OCI-LY3 (cell line): ENCODE data around the gene SLC44A1.

Experiments used
- H2AFZ ChIP-seq: fragments of 200-600, 300-600 bp; shearing (Covaris generic); 2 replicates; pipeline ENCODE4 v1.6.0; 2014; ENCODE audit warnings: antibody characterized with exemption, low read depth, low read length
- H3K27ac ChIP-seq: fragments of 200-600, 300-600 bp; sonication (generic); 2 replicates; pipeline ENCODE4 v1.5.1; 2014; ENCODE audit warnings: mild to moderate bottlenecking, low read length, moderate library complexity, mixed read lengths
- H3K27me3 ChIP-seq: fragments of 200-600, 300-600 bp; sonication (generic); 2 replicates; pipeline ENCODE4 v1.6.1; 2014; ENCODE audit warnings: low read depth, low read length, mixed read lengths
- H3K36me3 ChIP-seq: fragments of 200-600, 300-600 bp; sonication (generic); replicated peaks from 2 replicates; pipeline ENCODE3; 2014; ENCODE audit warnings: low read depth, low read length, mixed read lengths
- H3K4me1 ChIP-seq: fragments of 300-600, 200-600 bp; sonication (generic); 2 replicates; pipeline ENCODE4 v1.6.1; 2014; ENCODE audit warnings: low read length, mixed read lengths
- H3K4me2 ChIP-seq: fragments of 200-600, 300-600 bp; sonication (generic); 2 replicates; pipeline ENCODE4 v1.6.1; 2014; ENCODE audit warnings: low read length, mixed read lengths
- H3K4me3 ChIP-seq: fragments of 300-600, 200-600 bp; sonication (generic); 2 replicates; pipeline ENCODE4 v1.5.1; 2014; ENCODE audit warnings: antibody characterized with exemption, mild to moderate bottlenecking, low read length, moderate library complexity
- H3K79me2 ChIP-seq: fragments of 300-600, 200-600 bp; shearing (Covaris generic); 2 replicates; pipeline ENCODE4 v1.6.1; 2014; ENCODE audit warnings: mild to moderate bottlenecking, low read length, mixed read lengths
- H3K9ac ChIP-seq: fragments of 300-600, 200-600 bp; shearing (Covaris generic); 2 replicates; pipeline ENCODE4 v1.6.0; 2014; ENCODE audit warnings: mild to moderate bottlenecking, low read length, moderate library complexity
- H3K9me3 ChIP-seq: fragments of 200-600, 300-600 bp; shearing (Covaris generic); 2 replicates; pipeline ENCODE4 v1.6.1; 2014; ENCODE audit warnings: low read length, mixed read lengths; ENCODE audit not compliant: insufficient read depth
- H4K20me1 ChIP-seq: fragments of 200-600, 300-600 bp; sonication (generic); 2 replicates; pipeline ENCODE4 v1.6.1; 2016; ENCODE audit warnings: low read length, mixed read lengths; ENCODE audit not compliant: insufficient read depth
- EZH2phosphoT487 ChIP-seq: fragments of 200-600 bp; shearing (Covaris generic); IDR thresholded peaks from 2 replicates; pipeline ENCODE4 v1.6.1; 2018; ENCODE audit warnings: antibody characterized with exemption, mixed run types, low read depth
- TF ChIP-seq, protein P1 (sequence below): fragments of 200-600, 300-600 bp; sonication (generic); IDR thresholded peaks from 2 replicates; pipeline ENCODE4 v1.5.1; 2014; ENCODE audit warnings: antibody characterized with exemption, low read length, low read depth

The SLC44A1 gene

GRCh38 chr9:105455836-105456475 is 211.5 kb downstream of the SLC44A1 start:
- Histone ChIP-seq H3K9ac (no peak overlapping the region), H4K20me1 (no peaks in the 10 kb centered on the region), H3K27ac (no peak overlapping the region), H3K4me1 (peaks cover 5% of the 10 kb centered on the region; the same call in 1 of the 2 replicates), H3K36me3 (peaks cover 19% of the 10 kb centered on the region), H3K9me3 (peaks cover 6% of the 10 kb centered on the region; the same call in 1 of the 2 replicates), H3K4me2 (no peak overlapping the region), H3K79me2 (peaks cover 58% of the 10 kb centered on the region), H3K27me3 (no peaks in the 10 kb centered on the region), H3K4me3 (no peak overlapping the region), H2AFZ (no peak overlapping the region)
- TF ChIP-seq, protein P1, sequence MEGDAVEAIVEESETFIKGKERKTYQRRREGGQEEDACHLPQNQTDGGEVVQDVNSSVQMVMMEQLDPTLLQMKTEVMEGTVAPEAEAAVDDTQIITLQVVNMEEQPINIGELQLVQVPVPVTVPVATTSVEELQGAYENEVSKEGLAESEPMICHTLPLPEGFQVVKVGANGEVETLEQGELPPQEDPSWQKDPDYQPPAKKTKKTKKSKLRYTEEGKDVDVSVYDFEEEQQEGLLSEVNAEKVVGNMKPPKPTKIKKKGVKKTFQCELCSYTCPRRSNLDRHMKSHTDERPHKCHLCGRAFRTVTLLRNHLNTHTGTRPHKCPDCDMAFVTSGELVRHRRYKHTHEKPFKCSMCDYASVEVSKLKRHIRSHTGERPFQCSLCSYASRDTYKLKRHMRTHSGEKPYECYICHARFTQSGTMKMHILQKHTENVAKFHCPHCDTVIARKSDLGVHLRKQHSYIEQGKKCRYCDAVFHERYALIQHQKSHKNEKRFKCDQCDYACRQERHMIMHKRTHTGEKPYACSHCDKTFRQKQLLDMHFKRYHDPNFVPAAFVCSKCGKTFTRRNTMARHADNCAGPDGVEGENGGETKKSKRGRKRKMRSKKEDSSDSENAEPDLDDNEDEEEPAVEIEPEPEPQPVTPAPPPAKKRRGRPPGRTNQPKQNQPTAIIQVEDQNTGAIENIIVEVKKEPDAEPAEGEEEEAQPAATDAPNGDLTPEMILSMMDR: no peak
- no peak for TF ChIP-seq EZH2phosphoT487

DNA sequence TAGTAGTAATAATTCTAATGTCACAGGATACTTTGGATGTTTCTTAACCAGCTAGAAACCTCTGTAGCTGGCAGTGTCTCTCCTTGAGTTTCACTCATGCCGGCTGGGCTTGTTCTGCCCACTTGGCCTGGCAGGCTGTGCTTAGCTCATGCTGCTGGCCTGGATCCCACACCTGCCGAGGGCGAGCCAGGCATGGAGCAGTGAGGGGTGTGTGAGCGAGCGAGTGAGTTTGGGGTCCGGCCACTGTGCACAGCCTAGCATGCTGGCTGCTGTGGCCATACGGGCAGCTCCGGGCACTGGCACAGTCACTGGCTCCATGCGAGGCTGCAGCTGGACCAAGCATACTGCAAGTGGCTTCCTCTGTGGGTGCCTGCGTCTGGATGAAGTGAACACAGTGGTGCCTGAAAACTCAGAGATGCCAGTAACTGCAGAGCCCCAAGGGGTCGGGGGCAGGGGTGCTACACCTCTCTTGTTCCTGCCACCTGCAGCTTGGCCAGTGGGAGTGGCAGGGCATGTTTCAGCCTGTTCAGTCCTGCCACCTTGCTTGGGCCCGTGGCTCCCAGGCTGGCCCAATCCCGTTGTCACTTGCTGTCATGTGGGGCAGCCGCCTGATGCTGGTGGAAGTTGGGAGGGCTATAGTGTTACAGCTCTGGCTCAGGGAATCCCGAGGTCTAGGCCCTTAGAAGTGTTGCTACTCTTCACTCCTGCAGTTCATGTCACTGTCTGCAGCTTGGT is 213.3 kb downstream of the SLC44A1 start:
- Histone ChIP-seq H3K9me3 (peaks cover 6% of the 10 kb centered on the region; the same call in 1 of the 2 replicates), H2AFZ (no peak overlapping the region), H3K4me1 (peaks cover 6% of the 10 kb centered on the region; the same call in 1 of the 2 replicates), H3K4me3 (no peak overlapping the region), H3K79me2 (peaks cover 51% of the 10 kb centered on the region), H4K20me1 (no peaks in the 10 kb centered on the region), H3K4me2 (no peak overlapping the region), H3K9ac (no peak overlapping the region), H3K27me3 (no peaks in the 10 kb centered on the region), H3K36me3 (peaks cover 19% of the 10 kb centered on the region), H3K27ac (no peak overlapping the region)
- TF ChIP-seq EZH2phosphoT487: no peak
- TF ChIP-seq, protein P1: no peak

DNA sequence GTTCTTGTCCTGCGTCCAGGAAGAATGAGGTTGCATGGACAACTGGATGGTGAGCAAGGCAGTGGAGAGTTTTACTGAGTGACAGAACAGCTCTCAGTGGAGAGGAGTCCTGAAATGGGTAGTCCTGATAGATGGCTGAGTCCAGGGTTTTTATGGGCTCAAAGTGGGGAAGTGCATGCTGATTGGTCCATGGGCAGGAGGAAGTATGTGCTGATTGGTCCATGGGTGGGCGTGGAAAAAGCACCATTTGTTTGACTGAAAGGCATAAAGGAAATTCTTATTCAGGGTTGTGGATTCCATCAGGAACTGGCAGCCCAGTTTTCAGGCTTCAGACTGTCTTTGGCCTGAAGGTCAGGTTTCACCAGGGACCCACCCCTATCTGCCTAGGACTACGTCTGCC is 214.0 kb downstream of the SLC44A1 start:
- Histone ChIP-seq H3K4me3 (no peak overlapping the region), H4K20me1 (no peaks in the 10 kb centered on the region), H3K9me3 (peaks cover 6% of the 10 kb centered on the region; the same call in 1 of the 2 replicates), H3K4me2 (no peak overlapping the region), H3K27ac (no peak overlapping the region), H3K4me1 (peaks cover 6% of the 10 kb centered on the region; the same call in 1 of the 2 replicates), H3K27me3 (no peaks in the 10 kb centered on the region), H3K36me3 (peaks cover 19% of the 10 kb centered on the region), H3K79me2 (peaks cover 51% of the 10 kb centered on the region), H2AFZ (no peak overlapping the region), H3K9ac (no peak overlapping the region)
- TF ChIP-seq, protein P1: no peak
- no peak for TF ChIP-seq EZH2phosphoT487

GRCh38 chr9:105459336-105459735 is 214.9 kb downstream of the SLC44A1 start:
- Histone ChIP-seq H3K4me2 (no peak overlapping the region), H4K20me1 (no peaks in the 10 kb centered on the region), H3K4me1 (peaks cover 6% of the 10 kb centered on the region; the same call in 1 of the 2 replicates), H3K9me3 (peaks cover 6% of the 10 kb centered on the region; the same call in 1 of the 2 replicates), H3K9ac (no peak overlapping the region), H2AFZ (no peak overlapping the region), H3K27me3 (no peaks in the 10 kb centered on the region), H3K79me2 (peaks cover 51% of the 10 kb centered on the region), H3K36me3 (peaks cover 24% of the 10 kb centered on the region), H3K27ac (no peak overlapping the region), H3K4me3 (no peak overlapping the region)
- TF ChIP-seq EZH2phosphoT487: no peak
- TF ChIP-seq, protein P1: no peak
